GM21515 (cell line): ENCODE results near the gene ZNF138.

Experiments
- ATAC-seq: cut with Tn5 transposase; IDR thresholded peaks from one replicate; pipeline ENCODE4 v1.9.1; 2021; ENCODE audit not compliant: unreplicated experiment

Gene ZNF138

GRCh38 chr7:64874562-64875250, 80.5 kb downstream of the ZNF138 start:
- no peak for ATAC-seq

DNA sequence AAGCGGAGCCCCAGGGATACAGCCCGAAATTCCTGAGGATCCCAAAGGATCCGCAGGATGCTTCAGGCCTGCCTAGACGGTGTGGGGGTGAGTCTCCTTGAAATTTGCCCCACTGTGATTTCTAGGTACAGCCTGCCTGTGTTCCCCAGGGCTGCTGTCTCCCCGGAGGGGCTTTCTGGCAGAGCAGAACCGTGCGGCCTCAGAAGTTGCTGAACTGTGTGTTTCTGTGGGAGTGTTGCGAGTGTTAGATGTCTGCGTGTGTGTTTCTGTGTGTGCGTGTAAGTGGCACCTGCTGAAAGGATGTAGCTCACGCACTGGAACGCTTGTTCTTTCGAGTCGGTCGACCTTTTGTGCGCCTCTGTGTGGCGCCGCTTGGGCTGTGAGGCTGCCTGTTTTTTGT, 81.0 kb downstream of the ZNF138 start:
- no peak for ATAC-seq

DNA sequence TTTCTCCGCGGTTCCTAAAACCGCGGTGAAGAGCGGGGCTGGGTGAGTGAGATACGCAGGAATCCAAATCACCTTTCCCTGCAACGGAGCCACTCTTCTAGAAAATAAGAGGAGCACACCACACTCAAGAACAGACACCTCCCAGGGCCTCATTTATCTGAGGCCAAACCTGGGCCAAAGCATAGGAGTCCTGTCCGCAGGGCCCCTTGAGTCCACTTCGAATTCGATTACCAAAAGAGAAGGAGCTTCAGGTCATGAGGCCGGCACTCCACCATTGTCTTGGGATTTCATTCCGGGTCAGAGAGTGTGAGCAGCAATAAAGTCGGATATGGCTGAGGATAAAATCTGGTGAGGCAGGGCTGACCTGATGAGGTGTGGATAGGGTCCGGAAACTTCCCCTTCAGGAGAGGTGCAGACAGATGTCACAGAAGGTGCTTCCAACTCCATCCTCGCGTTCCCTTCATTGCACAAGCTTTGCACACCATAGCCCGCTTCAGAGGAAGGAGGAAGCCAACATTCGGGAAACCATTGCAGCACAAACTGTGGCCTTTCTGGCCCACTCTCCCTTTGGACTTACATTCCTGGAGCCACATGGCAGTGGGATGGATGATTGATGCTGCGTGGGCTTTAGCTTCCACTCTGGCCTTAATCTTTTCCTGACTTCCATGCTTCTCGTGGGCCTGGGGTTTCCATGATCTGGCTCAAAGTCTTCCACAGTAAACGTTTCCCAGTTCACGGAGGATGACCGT, 81.6 kb downstream of the ZNF138 start:
- ATAC-seq = no peak

DNA sequence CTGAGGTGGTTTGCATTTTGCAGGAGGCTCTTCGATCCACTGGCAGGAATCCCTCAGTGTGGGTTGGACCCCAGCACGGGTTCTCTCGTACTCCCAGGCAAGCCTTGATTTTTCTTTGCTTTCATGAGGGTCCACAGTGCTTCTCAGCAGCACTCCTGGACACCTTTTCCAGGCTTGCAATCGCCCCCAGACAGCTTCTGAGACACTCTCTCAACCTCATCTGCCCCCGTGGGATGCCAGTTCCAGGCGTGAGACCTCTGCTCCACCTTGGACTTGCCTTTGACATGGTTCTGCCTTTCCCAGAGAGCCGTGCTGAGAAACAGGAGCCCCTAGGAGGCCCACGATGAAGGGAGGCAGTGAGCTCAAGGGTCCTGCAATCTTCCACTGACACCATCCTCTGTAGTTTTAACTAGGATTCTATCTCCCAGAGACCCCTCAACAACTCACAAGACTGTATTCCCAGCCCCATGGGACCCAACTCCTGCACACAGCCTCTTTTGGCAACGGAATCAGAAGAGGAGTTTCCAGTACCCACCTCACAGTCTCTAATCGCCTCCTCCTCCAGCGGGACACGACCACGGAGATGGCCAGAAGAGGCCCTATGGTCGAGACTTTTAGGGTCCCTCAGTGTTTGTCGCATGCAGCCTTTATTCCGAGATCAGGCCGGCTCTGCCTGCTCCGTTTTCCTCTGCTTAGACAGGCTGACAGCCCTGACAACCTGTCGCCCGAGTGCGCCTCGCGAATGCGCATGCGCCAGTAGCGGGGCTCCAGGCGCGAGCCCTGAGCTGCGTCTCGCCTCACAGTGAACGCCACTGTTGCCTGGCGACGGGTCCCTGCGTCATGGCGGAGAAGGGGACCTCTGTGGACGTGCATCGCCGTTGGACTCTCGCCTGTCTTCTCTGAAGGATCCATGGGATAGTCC, 82.8 kb downstream of the ZNF138 start:
- ATAC-seq = no peak

DNA sequence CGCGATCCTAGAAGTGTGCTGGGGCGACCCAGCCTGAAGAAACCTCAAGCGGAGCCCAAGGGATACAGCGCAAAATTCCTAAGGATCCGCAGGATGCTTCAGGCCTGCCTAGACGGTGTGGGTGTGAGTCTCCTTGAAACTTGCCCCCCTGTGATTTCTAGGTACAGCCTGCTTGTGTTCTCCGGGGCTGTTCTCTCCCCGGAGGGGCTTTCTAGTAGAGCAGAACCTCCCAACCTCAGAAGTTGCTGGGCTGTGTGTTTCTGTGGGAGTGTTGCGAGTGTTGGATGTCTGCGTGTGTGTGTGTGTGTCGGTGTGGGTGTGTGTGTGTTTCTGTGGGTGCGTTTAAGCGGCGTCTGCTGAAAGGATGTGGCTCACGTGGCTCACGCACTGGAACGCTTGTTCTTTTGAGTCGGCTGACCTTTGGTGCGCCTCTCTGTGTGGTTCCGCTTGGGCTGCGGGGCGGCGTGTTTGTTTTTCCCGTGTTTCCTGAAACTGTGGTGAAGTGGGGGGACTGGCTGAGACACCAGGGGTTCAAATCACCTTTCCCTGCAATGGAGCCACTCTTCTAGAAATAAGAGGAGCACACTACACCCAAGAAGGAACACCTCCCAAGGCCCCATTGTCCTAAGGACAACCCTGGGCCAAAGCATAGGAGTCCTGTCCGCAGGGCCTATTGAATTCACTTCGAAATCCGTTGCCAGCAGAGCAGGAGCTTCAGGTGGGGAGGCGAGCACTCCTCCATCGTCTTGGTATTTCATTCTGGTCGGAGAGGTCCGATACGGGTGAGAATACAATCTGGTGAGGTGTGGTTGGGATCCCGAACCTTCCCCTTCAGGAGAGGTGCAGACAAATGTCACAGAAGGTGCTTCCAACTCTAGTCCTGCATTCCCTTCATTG, 83.7 kb downstream of the ZNF138 start:
- ATAC-seq = no peak

DNA sequence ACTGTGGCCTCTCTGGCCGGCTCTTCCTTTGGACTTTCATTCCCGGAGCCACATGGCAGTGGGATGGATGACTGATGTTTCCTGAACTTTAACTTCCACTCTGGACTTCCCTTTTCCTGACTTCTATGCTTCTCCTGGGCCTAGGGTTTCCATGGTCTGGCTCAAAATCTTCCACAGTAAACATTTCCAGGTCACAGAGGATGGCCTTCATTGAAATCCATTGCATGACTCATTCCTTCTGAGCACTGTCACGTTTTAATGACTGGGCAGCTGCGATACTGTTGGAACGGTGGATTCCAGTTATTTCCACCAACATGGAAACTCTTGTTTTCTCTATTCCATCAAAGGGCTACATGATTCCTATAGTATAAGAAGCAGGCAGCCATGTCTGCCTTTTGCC, 84.5 kb downstream of the ZNF138 start:
- ATAC-seq = no peak

DNA sequence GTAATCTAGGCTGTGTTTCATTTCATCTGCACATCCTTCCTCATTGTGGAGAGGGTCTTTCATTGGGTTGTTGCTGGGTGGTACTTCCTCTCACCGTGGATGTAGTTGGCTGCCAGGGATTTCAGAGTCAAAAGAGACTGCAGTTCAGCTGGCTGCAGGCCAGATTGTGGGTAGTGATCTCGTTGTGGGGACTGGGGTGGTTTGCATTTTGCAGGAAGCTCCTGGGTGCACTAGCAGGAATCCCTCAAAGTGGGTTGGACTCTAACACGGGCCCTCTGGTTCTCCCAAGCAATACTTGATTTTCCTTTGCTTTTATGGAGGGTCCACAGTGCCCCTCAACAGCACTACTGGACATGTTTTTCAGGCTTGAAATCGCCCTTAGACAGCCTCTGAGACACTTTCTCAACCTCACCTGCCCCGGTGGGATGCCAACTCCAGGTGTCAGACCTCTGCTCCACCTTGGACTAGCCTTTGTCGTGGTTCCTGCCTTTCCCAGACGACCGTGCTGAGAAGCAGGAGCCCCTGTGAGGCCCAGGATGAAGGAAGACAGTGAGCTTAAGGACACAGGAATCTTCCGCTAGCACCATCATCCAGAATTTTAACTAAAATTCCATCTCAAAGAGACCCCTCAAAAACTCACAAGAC, 85.0 kb downstream of the ZNF138 start:
- no peak for ATAC-seq

GRCh38 chr7:64879800-64880199, 85.6 kb downstream of the ZNF138 start:
- ATAC-seq = no peak

- no peak for ATAC-seq
These were observed 86.4 kb downstream of the ZNF138 start for GRCh38 chr7:64880322-64881297.

- no peak for ATAC-seq
These were observed 87.4 kb downstream of the ZNF138 start for GRCh38 chr7:64881461-64882287.

DNA sequence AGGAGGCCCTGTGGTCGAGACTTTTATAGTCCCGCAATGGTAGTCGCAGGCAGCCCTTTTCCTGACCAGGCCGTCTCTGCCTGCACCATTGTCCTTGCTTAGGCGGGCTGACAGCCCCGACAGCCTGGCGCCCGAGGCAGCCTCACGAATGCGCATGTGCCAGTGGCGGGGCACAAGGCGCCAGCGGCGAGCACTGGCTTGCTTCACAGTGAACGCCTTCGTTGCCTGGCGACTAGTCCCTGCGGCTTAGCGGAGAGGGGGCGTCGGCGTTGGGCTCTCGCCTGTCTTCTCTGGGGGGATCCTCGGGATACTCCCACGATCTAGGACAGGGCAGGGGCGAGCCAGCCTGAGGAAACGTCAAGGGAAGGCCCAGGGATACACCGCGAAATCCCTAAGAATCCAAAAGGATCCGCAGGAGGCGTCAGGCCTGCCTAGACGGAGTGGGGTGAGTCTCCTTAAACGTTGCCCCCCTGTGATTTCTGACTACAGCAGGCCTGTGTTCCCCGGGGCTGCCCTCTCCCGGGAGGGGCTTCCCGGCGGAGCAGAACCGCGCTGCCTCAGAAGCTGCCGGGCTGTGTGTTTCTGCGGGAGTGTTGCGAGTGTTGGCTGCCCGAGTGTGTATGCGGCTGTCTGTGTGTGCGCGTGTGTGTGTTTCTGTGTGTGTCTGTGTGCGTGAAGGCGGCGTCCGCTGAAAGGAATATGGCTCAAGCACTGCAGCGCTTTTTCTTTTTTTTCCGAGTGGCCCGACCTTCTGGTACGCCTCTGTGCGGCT, 88.3 kb downstream of the ZNF138 start:
- ATAC-seq = no peak
